Stimulated activated CD8-positive, alpha-beta memory T cell treated with anti-CD3 and anti-CD28 coated beads, Interleukin-12 subunit alpha, Interleukin-12 subunit beta, amount 100 ng/mL, for 24 hours (primary cell): ENCODE data around the gene NRBP1.

Source experiments
- DNase-seq: peaks from one replicate; pipeline ENCODE4 v3.0.0-alpha.2; 2020; ENCODE audit errors: extremely low read depth

The NRBP1 gene

GRCh38 chr2:27489498-27490397 is 61.3 kb downstream of the NRBP1 start, which contains the start of gene IFT172:
TSS of gene IFT172 (minus strand) at chr2:27489743. CDS start at chr2:27489653, 90 bp downstream.
- peak; percentile 98 for DNase-seq
